IPS DF 19.7 (cell line): Measurements from ENCODE around the gene PRR33.

ENCODE experiments used
- DNase-seq: peaks from one replicate; pipeline ENCODE4 v3.0.0-alpha.2; 2013; ENCODE audit warnings: low read depth, low spot score

Gene PRR33

GRCh38 chr11:1848640-1849430 lies 42.9 kb downstream of the PRR33 start:
- no peak for DNase-seq

GRCh38 chr11:1847926-1848639 lies 43.6 kb downstream of the PRR33 start:
- DNase-seq: no peak

DNA sequence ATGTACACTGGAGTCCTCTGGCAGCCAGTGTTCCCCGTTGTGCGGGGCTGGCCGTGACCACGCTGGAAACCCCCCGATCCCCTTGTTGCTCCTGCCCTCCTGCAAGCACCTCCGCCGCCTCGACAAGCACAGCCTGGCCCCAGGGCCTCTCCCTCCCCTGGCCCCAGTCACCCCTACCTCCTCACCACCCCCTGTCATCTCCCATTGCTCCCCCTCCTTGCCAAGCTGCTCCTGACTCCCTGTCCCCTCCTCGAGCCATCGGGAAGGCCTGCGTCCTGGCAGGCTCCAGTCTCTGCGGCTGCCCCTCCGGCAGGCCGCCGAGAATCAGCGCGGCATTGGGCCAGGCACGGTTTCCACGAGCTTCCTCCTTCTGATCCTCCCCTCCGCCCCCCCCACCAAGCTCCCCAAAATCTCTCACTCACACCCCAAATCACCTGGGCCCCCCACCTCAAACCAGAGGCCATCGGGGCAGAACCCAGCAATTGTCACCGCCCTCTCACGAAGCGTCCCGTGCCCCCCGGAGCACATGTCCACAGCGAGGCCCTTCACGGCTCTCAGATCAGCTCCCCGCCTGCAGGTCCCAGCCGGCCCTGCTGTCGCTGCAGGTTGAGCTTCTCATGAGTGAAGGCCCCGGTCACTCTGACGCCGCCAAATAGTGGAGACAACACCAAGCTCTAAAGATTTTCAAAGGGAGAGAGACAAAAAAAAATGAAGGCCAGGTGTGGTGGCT lies 44.5 kb downstream of the PRR33 start:
- DNase-seq: no peak

DNA sequence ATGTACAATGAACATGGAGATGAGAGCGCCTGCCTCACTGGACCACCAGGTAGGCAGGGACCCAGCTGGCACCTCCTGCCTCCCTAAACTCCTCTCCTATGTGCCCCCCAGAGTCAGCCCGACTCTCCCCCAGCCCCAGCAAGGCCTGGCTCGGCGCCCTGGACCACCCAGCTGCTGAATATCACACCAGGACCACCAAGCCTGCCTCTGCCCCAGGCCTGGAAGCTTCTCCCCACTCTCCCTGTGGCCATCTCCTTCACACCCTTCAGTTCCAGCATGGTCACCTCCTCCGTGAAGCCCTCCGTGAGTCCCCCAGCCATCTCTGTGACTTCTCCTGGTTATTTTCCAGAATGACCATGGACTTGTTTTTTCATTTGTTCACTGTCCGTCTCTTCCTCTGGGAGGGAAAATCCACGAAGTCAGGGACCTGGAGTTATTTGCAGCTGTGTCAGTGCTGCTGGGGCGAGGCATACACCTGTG lies 45.2 kb downstream of the PRR33 start:
- no peak for DNase-seq

GRCh38 chr11:1845561-1846452 lies 45.9 kb downstream of the PRR33 start:
- no peak for DNase-seq

DNA sequence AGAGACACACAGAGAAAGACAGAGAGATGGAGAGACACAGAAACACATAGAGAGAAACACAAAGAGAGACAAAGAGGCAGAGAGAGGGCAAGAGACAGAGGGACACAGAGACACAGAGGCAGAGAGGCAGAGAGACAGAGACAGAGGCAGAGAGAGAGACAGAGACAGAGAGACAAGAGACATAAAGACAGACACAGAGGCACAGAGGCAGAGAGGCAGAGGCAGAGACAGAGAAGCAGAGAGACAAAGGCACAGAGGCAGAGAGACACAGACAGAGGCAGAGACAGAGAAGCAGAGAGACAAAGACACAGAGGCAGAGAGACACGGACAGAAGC lies 46.6 kb downstream of the PRR33 start:
- DNase-seq: no peak

GRCh38 chr11:1844221-1845094 lies 47.2 kb downstream of the PRR33 start:
- no peak for DNase-seq

GRCh38 chr11:1843796-1844195 lies 47.9 kb downstream of the PRR33 start:
- no peak for DNase-seq

DNA sequence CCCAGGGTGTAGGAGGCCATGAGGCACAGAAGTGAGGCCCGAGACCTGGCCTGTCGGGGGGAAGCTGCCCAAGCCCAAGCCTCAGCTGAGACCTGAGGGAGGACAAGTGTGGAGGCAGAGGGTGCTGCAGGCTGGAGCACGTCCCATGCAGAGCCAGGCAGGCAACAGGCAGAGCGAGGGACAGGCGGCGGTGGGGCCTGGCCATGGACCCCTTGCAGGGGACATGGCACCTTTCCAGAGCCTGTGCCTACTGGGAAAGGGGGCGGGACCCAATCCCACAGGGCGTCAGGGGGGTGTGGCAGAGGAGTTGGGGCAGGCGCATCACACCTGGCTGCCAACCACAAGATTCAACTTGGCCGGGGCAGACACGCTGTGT lies 48.6 kb downstream of the PRR33 start:
- DNase-seq: no peak

GRCh38 chr11:1842149-1843097 lies 49.3 kb downstream of the PRR33 start:
- no peak for DNase-seq

GRCh38 chr11:1841511-1842148 lies 50.1 kb downstream of the PRR33 start:
- DNase-seq: no peak

GRCh38 chr11:1840780-1841480 lies 50.8 kb downstream of the PRR33 start:
- DNase-seq: no peak

DNA sequence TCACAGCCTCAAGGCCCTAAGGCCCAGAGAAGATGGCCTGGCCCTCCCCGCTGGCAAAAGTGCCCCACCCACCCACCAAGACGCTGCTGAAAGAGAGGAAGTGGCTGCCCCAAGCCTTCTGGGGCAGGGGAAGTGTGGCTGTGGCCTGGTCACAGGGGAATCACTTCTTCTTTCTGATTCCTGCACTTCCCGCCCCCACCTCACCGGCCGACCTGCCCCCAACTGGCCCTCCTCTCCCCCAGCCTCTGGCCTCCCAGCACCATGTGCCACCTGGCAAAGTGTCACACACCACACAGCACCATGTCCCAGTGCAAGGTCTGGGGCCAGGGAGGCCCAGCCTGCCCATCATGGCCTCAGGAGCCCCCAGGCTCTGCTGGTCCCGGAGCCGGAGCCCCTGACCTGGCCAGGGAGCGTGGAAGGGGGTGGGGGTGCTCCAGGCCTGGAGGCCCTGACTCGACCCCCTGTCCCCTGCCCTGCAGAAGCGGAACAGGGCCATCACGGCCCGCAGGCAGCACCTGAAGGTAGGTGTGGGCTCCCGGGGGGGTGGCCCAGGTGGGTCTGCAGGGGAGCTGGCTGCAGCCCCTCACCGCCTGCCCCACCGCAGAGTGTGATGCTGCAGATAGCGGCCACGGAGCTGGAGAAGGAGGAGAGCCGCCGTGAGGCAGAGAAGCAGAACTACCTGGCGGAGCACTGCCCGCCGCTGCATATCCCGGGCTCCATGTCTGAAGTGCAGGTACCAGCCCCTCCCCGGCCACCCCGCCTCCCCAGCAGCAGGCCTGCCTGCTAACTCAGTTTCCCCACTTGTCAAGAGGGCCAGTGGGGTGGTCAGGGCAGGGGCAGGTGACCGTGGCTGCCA lies 51.5 kb downstream of the PRR33 start:
- DNase-seq: no peak

- DNase-seq: no peak
These were observed 52.3 kb downstream of the PRR33 start for GRCh38 chr11:1839204-1839923.

- DNase-seq: no peak
These were observed 53.1 kb downstream of the PRR33 start, which contains the start of gene TNNI2 for GRCh38 chr11:1838426-1839144. TSS of gene TNNI2 (plus strand) at chr11:1838981. CDS start at chr11:1839697, 716 bp downstream.
